Glomerular visceral epithelial cell (primary cell): ENCODE results near the gene PTX3.

Experiments used
- DNase-seq: peaks from one replicate; pipeline ENCODE4 v3.0.0-alpha.2; 2016; ENCODE audit errors: extremely low spot score

Gene PTX3

GRCh38 chr3:157423337-157423736 is 13.3 kb upstream of the PTX3 start:
- DNase-seq, result no peak

GRCh38 chr3:157427901-157428300 is 8.7 kb upstream of the PTX3 start:
- no peak for DNase-seq

- DNase-seq, result no peak
Observed at GRCh38 chr3:157428853-157429252, 7.8 kb upstream of the PTX3 start.

- DNase-seq, result peak; percentile 20
Observed at GRCh38 chr3:157429708-157430107, 6.9 kb upstream of the PTX3 start.

GRCh38 chr3:157438194-157438730 is 1.6 kb downstream of the PTX3 start:
- peak; percentile 12 for DNase-seq

GRCh38 chr3:157441102-157441624 is 4.5 kb downstream of the PTX3 start:
- no peak for DNase-seq

- DNase-seq, result no peak
Observed at GRCh38 chr3:157442729-157443128, 6.1 kb downstream of the PTX3 start.

GRCh38 chr3:157443905-157444796 is 7.5 kb downstream of the PTX3 start:
- DNase-seq, result no peak

GRCh38 chr3:157444797-157445184 is 8.1 kb downstream of the PTX3 start:
- DNase-seq, result no peak

- DNase-seq, result no peak
Observed at GRCh38 chr3:157445857-157446256, 9.2 kb downstream of the PTX3 start.

GRCh38 chr3:157447026-157447694 is 10.5 kb downstream of the PTX3 start:
- peak; percentile 31 for DNase-seq

GRCh38 chr3:157452097-157452496 is 15.4 kb downstream of the PTX3 start:
- DNase-seq, result no peak

GRCh38 chr3:157453824-157454223 is 17.2 kb downstream of the PTX3 start:
- no peak for DNase-seq

GRCh38 chr3:157459706-157460105 is 23.1 kb downstream of the PTX3 start:
- DNase-seq, result no peak

- DNase-seq, result peak; percentile 69
Observed at GRCh38 chr3:157460253-157460652, 23.6 kb downstream of the PTX3 start.

- DNase-seq, result no peak
Observed at GRCh38 chr3:157463816-157464215, 27.2 kb downstream of the PTX3 start.

- DNase-seq, result no peak
Observed at GRCh38 chr3:157464321-157464720, 27.7 kb downstream of the PTX3 start.

- no peak for DNase-seq
Observed at GRCh38 chr3:157465741-157466140, 29.1 kb downstream of the PTX3 start.

GRCh38 chr3:157467200-157467599 is 30.6 kb downstream of the PTX3 start:
- DNase-seq, result no peak

GRCh38 chr3:157469561-157470294 is 33.1 kb downstream of the PTX3 start:
- DNase-seq, result no peak

GRCh38 chr3:157471064-157471463 is 34.4 kb downstream of the PTX3 start:
- DNase-seq, result no peak

- no peak for DNase-seq
Observed at GRCh38 chr3:157472648-157473047, 36.0 kb downstream of the PTX3 start.
